Small intestine (tissue), 7 donors: ENCODE measurements around the gene FAAP20. TPM values are rescaled to one million over a fixed set of nuclear protein-coding genes. Genes with fewer than 3 reads are reported as not detected.

Experiments used
- DNase-seq, 2 donors: peaks; one replicate each; pipeline versions ENCODE4 v3.0.0 to v3.0.0-alpha.2; 2013
- FAIRE-seq: peaks from 2 replicates; lab custom pipeline; 2012; peaks lifted over from hg19 to GRCh38; lab: Jason Lieb, UNC
- H3K27ac ChIP-seq, 3 donors: one replicate each; pipeline ENCODE4 v1.5.1; 2013; ENCODE audit warnings: low read length in 2 of 3, mild to moderate bottlenecking in 2 of 3, control low read depth in 1 of 3, inconsistent platforms in 1 of 3, low read depth in 1 of 3, moderate library complexity in 1 of 3
- H3K27me3 ChIP-seq, 3 donors: one replicate each; pipeline ENCODE4 v1.6.1; 2013; ENCODE audit warnings: low read length in 3 of 3, inconsistent platforms in 1 of 3; ENCODE audit not compliant: control insufficient read depth in 3 of 3, insufficient read depth in 3 of 3
- H3K36me3 ChIP-seq, 3 donors: one replicate each; pipeline ENCODE4 v1.6.1; 2013; ENCODE audit warnings: low read length in 3 of 3, inconsistent platforms in 1 of 3, low read depth in 1 of 3, mild to moderate bottlenecking in 1 of 3, moderate library complexity in 1 of 3; ENCODE audit not compliant: control insufficient read depth in 3 of 3, insufficient read depth in 2 of 3
- H3K4me1 ChIP-seq, 3 donors: one replicate each; pipeline ENCODE4 v1.6.1; 2013; ENCODE audit warnings: low read length in 2 of 3, inconsistent platforms in 1 of 3, low read depth in 1 of 3, mild to moderate bottlenecking in 1 of 3, moderate library complexity in 1 of 3; ENCODE audit not compliant: control insufficient read depth in 3 of 3, insufficient read depth in 2 of 3
- H3K4me3 ChIP-seq, 3 donors: one replicate each; pipeline ENCODE4 v1.5.1; 2013; ENCODE audit warnings: low read length in 3 of 3, control low read depth in 1 of 3, inconsistent platforms in 1 of 3, low read depth in 1 of 3, mild to moderate bottlenecking in 1 of 3, moderate library complexity in 1 of 3
- H3K9me3 ChIP-seq, 2 donors: one replicate each; pipeline ENCODE4 v1.6.1; 2013; ENCODE audit warnings: low read depth in 1 of 2, low read length in 1 of 2; ENCODE audit not compliant: control insufficient read depth in 2 of 2, insufficient read depth in 1 of 2
- WGBS, 3 donors: extraction: QIAGEN DNeasy Blood & Tissue Kit; methylation state at CpG; one replicate each; pipeline ENCODE4 v1.1.7; 2013; 5-methylcytosine and 5-hydroxymethylcytosine counted together
- polyA plus RNA-seq, 4 donors: library from polyadenylated mRNA; stranded (reverse) in 3 of 4; unstranded in 1 of 4; fragments of 200-250 nt in 3 of 4; fragments of 120-200 nt in 1 of 4; gene quantifications; one replicate each; pipeline versions ENCODE4 v1.2.1 to v1.2.3, GENCODE V29; 2013
- donor health status: healthy with polysubstance abuse.
- donor health status: control.
- donor health status: control.
- donor health status: Bipolar disorder and iron deficiency.
- donor health status: healthy.

Gene FAAP20
- polyA plus RNA-seq, 4 donors = 20.6 to 52.3 (median 45.4) TPM

- H3K27ac ChIP-seq = no peak overlapping the region
- DNase-seq (no peak), FAIRE-seq (no peak)
- no peaks in the 10 kb centered on the region for H3K9me3 ChIP-seq
- WGBS, 3 donors = 78 to 82% (median 82%) methylated on average over 10 of the region's 10 CpGs
- no peaks in the 10 kb centered on the region for H3K27me3 ChIP-seq
- peaks cover 3 to 98% (median 17%) of the 10 kb centered on the region in 3 donors for H3K36me3 ChIP-seq
- no peaks in the 10 kb centered on the region for H3K4me1 ChIP-seq
- no peak overlapping the region for H3K4me3 ChIP-seq
Measured at GRCh38 chr1:2176615-2177014, 18.0 kb downstream of the FAAP20 start.

DNA sequence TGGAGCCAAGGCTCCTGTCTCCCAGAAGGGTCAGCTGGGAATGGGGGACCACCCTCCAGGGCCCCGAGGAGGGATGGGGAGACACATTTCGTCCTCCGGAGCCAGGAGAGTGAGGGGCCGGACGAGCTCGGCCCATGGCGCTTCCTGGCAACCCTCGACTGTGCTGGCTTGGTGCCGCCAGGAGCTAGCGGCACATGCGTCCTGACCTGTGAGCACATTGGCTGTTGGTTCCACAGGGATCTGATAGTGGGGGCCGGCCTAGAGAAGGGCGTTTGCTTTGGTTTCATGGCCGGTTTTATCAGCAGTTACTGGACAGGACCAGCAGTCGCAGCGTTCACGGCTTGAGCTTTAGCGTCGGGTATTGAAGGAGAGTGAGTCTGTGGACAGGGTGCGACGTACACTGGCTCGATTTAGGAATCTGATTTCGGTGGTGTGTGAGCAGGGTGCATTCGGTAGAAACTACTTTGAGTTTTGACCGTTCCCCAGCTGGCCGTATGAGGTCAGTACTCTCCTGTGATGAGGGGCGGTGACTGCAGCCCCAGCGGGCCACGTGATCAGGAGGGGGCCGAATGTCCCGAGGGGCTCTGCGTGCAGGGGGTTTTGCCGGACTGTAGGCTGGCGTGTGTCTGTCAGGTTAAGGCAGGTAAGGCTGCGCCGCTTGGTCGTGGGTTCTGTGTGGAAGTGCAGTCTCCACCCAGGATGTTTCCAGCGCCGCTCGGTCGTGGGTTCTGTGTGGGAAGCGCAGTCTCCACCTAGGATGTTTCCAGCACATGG is 18.7 kb downstream of the FAAP20 start:
- Histone ChIP-seq H3K9me3 (no peaks in the 10 kb centered on the region), H3K27me3 (no peaks in the 10 kb centered on the region), H3K4me1 (no peaks in the 10 kb centered on the region), H3K27ac (no peak overlapping the region), H3K36me3 (peaks cover 3 to 94% (median 14%) of the 10 kb centered on the region in 3 donors), H3K4me3 (no peak overlapping the region)
- no peak for DNase-seq
- 93 to 94% (median 93%) methylated on average over 42 of the region's 42 CpGs for WGBS, 3 donors
- no peak for FAIRE-seq

GRCh38 chr1:2175055-2175414 is 19.5 kb downstream of the FAAP20 start:
- H3K36me3 ChIP-seq = peaks cover 3 to 93% (median 11%) of the 10 kb centered on the region in 3 donors
- H3K27ac ChIP-seq = no peak overlapping the region
- WGBS, 3 donors = 78 to 88% (median 84%) methylated on average over 8 to 9 of the region's 9 CpGs
- DNase-seq (no peak), FAIRE-seq (no peak)
- no peaks in the 10 kb centered on the region for H3K27me3 ChIP-seq
- no peak overlapping the region for H3K4me3 ChIP-seq
- no peaks in the 10 kb centered on the region for H3K9me3 ChIP-seq
- no peaks in the 10 kb centered on the region for H3K4me1 ChIP-seq

DNA sequence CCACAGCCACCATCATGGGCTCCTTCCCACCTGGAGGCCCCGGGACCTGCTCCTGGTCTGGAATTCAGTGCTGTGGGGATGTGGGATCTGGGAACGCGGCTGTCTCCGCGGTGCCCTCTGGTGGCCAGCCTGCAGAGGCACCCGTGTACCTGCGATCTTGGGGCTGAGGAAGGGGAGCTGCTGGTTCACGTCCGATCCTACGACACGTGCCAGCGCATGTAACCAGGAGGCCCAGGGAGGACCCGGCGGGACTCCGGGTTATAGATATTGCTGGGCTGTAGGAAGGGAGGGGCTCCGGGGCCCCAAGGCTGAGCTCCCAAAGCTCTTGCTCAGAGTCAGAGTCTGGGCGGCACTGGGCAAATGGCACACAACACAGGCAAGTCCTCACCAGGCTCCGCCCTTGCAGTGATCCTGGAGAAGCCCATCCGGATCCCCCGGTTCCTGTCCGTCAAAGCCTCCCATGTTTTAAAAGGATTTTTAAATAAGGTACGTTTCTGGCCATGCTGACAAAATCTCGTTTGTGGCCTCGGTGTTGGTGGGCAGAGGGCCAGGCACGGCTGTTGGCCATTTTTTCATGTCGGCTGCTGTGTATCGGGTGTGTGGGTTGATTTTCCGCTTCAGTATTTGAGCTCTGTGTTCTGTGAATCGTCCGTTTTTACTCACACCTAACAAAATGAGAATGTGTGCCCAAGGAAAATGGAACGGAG is 20.1 kb downstream of the FAAP20 start:
- no peaks in the 10 kb centered on the region for H3K27me3 ChIP-seq
- peak; percentile 47 to 80 for DNase-seq
- 28 to 53% (median 48%) methylated on average over 29 to 31 of the region's 31 CpGs for WGBS, 3 donors
- no peaks in the 10 kb centered on the region for H3K9me3 ChIP-seq
- no peak overlapping the region for H3K27ac ChIP-seq
- no peak for FAIRE-seq
- H3K4me3 ChIP-seq = no peak overlapping the region
- H3K36me3 ChIP-seq = peaks cover 3 to 91% (median 11%) of the 10 kb centered on the region in 3 donors
- H3K4me1 ChIP-seq = no peaks in the 10 kb centered on the region

DNA sequence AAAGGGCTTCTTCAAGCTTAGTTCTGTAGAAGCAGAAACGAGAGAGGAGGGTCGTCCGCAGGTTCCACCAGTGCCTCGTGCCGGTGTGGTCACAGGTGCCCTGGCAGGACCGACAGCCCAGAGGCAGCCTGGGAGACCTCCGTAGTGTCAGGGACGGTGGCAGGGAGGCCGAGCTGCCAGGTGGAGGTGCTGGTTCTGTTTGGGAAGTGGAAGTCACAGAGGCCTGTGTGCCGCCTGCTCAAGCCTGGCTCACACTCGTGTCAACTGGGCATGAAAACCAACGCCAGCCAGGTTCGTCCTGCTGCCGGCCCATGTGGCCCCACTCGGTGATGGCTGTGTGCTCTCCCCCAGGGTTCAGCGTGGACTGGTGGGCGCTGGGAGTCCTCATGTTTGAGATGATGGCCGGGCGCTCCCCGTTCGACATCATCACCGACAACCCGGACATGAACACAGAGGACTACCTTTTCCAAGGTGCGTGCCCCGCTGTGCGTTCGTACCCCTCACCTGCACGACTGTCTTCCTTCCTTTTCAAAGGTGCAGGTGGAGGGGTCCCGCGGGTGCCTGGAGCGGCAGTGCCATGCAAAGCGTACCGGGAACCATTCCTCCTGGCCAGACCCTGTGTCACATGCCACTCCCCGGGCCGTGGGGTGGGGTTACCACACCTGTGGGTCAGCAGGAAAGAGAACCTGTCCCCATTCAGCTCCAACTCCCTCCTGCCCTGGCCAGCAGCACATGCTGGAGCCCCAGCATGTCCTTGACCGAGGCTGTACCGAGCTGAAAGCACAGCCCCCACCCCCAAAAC is 20.8 kb downstream of the FAAP20 start:
- DNase-seq (no peak), FAIRE-seq (no peak)
- H3K4me1 ChIP-seq = no peaks in the 10 kb centered on the region
- H3K27ac ChIP-seq = no peak overlapping the region
- WGBS, 3 donors = 82 to 83% (median 82%) methylated on average over 37 of the region's 37 CpGs
- peaks cover 3 to 91% (median 11%) of the 10 kb centered on the region in 3 donors for H3K36me3 ChIP-seq
- H3K4me3 ChIP-seq = no peak overlapping the region
- no peaks in the 10 kb centered on the region for H3K27me3 ChIP-seq
- no peaks in the 10 kb centered on the region for H3K9me3 ChIP-seq

GRCh38 chr1:2172551-2173146 is 21.9 kb downstream of the FAAP20 start:
- Histone ChIP-seq H3K4me1 (no peaks in the 10 kb centered on the region), H3K9me3 (no peaks in the 10 kb centered on the region), H3K36me3 (peaks cover 3 to 91% (median 9%) of the 10 kb centered on the region in 3 donors), H3K4me3 (no peak overlapping the region), H3K27ac (no peak overlapping the region), H3K27me3 (no peaks in the 10 kb centered on the region)
- DNase-seq (no peak), FAIRE-seq (no peak)
- 91 to 95% (median 95%) methylated on average over 28 to 33 of the region's 33 CpGs for WGBS, 3 donors

DNA sequence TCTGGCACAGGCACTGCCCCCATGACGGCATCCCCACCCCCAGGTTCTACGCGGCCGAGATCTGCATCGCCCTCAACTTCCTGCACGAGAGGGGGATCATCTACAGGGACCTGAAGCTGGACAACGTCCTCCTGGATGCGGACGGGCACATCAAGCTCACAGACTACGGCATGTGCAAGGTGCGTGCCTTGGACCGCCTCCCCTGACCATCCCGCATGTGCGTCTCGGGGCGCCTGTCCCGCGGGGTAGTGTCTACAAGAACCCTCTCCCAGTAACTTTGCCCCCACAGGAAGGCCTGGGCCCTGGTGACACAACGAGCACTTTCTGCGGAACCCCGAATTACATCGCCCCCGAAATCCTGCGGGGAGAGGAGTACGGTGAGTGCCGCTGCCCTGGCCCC is 22.6 kb downstream of the FAAP20 start:
- H3K9me3 ChIP-seq = no peaks in the 10 kb centered on the region
- H3K27me3 ChIP-seq = no peaks in the 10 kb centered on the region
- 95% methylated on average over 26 of the region's 26 CpGs for WGBS, 3 donors
- DNase-seq (no peak), FAIRE-seq (no peak)
- no peak overlapping the region for H3K27ac ChIP-seq
- H3K4me1 ChIP-seq = no peaks in the 10 kb centered on the region
- no peak overlapping the region for H3K4me3 ChIP-seq
- peaks cover 3 to 90% (median 7%) of the 10 kb centered on the region in 3 donors for H3K36me3 ChIP-seq

- Histone ChIP-seq H3K9me3 (no peaks in the 10 kb centered on the region), H3K4me1 (no peaks in the 10 kb centered on the region), H3K4me3 (no peak overlapping the region), H3K27ac (no peak overlapping the region), H3K27me3 (no peaks in the 10 kb centered on the region), H3K36me3 (peaks cover 3 to 92% (median 6%) of the 10 kb centered on the region in 3 donors)
- WGBS, 3 donors = 79 to 84% (median 82%) methylated on average over 11 of the region's 11 CpGs
- FAIRE-seq = no peak
- no peak for DNase-seq
Measured at GRCh38 chr1:2170211-2170610, 24.4 kb downstream of the FAAP20 start.
